HEK293T (cell line): Measurements from ENCODE around the gene PLK5.

Source experiments
- CTCF ChIA-PET: fragments of 350-600 bp; formaldehyde crosslinking; extraction: SDS; loops from one replicate; lab custom pipeline; 2021; ENCODE audit warnings: antibody characterized with exemption, inconsistent platforms; lab: Yijun Ruan, JAX
- POLR2A ChIA-PET: fragments of 350-600 bp; formaldehyde crosslinking; extraction: SDS; loops from one replicate; lab custom pipeline; 2020; ENCODE audit warnings: antibody characterized with exemption, inconsistent platforms; lab: Yijun Ruan, JAX
- DNase-seq: peaks from one replicate; pipeline ENCODE4 v3.0.0; 2012; ENCODE audit warnings: mixed read lengths; ENCODE audit errors: extremely low spot score
- ARNT ChIP-seq: fragments of 450-650 bp; IDR thresholded peaks from 2 replicates; pipeline ENCODE4 v1.6.1; 2017; ENCODE audit warnings: mild to moderate bottlenecking
- BHLHE40 ChIP-seq: fragments of 450-650 bp; IDR thresholded peaks from 2 replicates; pipeline ENCODE4 v1.6.1; 2016; ENCODE audit warnings: mild to moderate bottlenecking, moderate library complexity, borderline replicate concordance
- CTBP1 ChIP-seq: fragments of 450-650 bp; IDR thresholded peaks from 2 replicates; pipeline ENCODE4 v1.6.1; 2016; ENCODE audit warnings: borderline replicate concordance
- ELF4 ChIP-seq: fragments of 450-650 bp; IDR thresholded peaks from 2 replicates; pipeline ENCODE4 v1.6.1; 2017; ENCODE audit warnings: antibody characterized with exemption
- FOXA1 ChIP-seq: fragments of 450-650 bp; IDR thresholded peaks from 2 replicates; pipeline ENCODE4 v1.6.1; 2016; ENCODE audit warnings: mild to moderate bottlenecking
- FOXK2 ChIP-seq: fragments of 450-650 bp; IDR thresholded peaks from 2 replicates; pipeline ENCODE4 v1.6.1; 2016; ENCODE audit warnings: mild to moderate bottlenecking
- FOXM1 ChIP-seq: fragments of 450-650 bp; IDR thresholded peaks from 2 replicates; pipeline ENCODE4 v1.6.1; 2017; ENCODE audit warnings: mild to moderate bottlenecking, borderline replicate concordance
- HDGF ChIP-seq: fragments of 450-650 bp; IDR thresholded peaks from 2 replicates; pipeline ENCODE4 v1.6.1; 2017; ENCODE audit warnings: antibody characterized with exemption, borderline replicate concordance
- L3MBTL2 ChIP-seq: fragments of 450-650 bp; conservative IDR thresholded peaks from 2 replicates; pipeline ENCODE4 v1.6.1; 2016; ENCODE audit warnings: mild to moderate bottlenecking
- LEF1 ChIP-seq: fragments of 450-650 bp; IDR thresholded peaks from 2 replicates; pipeline ENCODE4 v1.6.1; 2017; ENCODE audit warnings: mild to moderate bottlenecking, borderline replicate concordance
- NFRKB ChIP-seq: fragments of 450-650 bp; IDR thresholded peaks from 2 replicates; pipeline ENCODE4 v1.6.1; 2016; ENCODE audit warnings: mild to moderate bottlenecking, moderate library complexity
- PKNOX1 ChIP-seq: fragments of 450-650 bp; IDR thresholded peaks from 2 replicates; pipeline ENCODE4 v1.6.1; 2016
- SP1 ChIP-seq: fragments of 450-650 bp; IDR thresholded peaks from 2 replicates; pipeline ENCODE4 v1.6.1; 2017
- SUZ12 ChIP-seq: fragments of 450-650 bp; IDR thresholded peaks from 2 replicates; pipeline ENCODE4 v1.6.1; 2016; ENCODE audit warnings: mild to moderate bottlenecking
- TARDBP ChIP-seq: fragments of 450-650 bp; IDR thresholded peaks from 2 replicates; pipeline ENCODE4 v1.6.1; 2016
- ZNF384 ChIP-seq: fragments of 450-650 bp; IDR thresholded peaks from 2 replicates; pipeline ENCODE4 v1.6.1; 2016

The PLK5 gene

GRCh38 chr19:1510442-1510806 is 13.5 kb upstream of the PLK5 start:
- no peak for TF ChIP-seq L3MBTL2
- no peak for TF ChIP-seq FOXK2
- TF ChIP-seq FOXM1: no peak
- no peak for TF ChIP-seq PKNOX1
- TF ChIP-seq ELF4: no peak
- no peak for TF ChIP-seq BHLHE40
- TF ChIP-seq CTBP1: no peak
- no peak for TF ChIP-seq SP1
- TF ChIP-seq SUZ12: no peak
- no peak for TF ChIP-seq ARNT
- no peak for TF ChIP-seq FOXA1
- no peak for TF ChIP-seq ZNF384
- no peak for TF ChIP-seq HDGF
- no peak for TF ChIP-seq LEF1
- no peak for TF ChIP-seq NFRKB
- TF ChIP-seq TARDBP: no peak
- no peak for DNase-seq
- CTCF ChIA-PET: no interaction called here
- POLR2A ChIA-PET: no interaction called here

GRCh38 chr19:1510807-1511206 is 13.1 kb upstream of the PLK5 start:
- no peak for DNase-seq
- CTCF ChIA-PET: no interaction called here
- POLR2A ChIA-PET: no interaction called here
- TF ChIP-seq LEF1 (no peak), FOXM1 (no peak), ARNT (no peak), L3MBTL2 (no peak), PKNOX1 (no peak), SP1 (no peak)

GRCh38 chr19:1511318-1512317 is 12.3 kb upstream of the PLK5 start:
- CTCF ChIA-PET: no interaction called here
- TF ChIP-seq ARNT (no peak), ZNF384 (no peak), CTBP1 (no peak), L3MBTL2 (no peak), TARDBP (no peak), ELF4 (no peak), PKNOX1 (no peak), LEF1 (no peak), FOXA1 (no peak), HDGF (no peak), SP1 (no peak), FOXK2 (no peak)
- POLR2A ChIA-PET: no interaction called here
- DNase-seq: no peak

GRCh38 chr19:1512671-1513498 is 11.0 kb upstream of the PLK5 start, which contains the start of gene ADAMTSL5:
TSS of gene ADAMTSL5 (minus strand) at chr19:1513019. CDS start at chr19:1510943, 2,076 bp downstream.
- ChIA-PET POLR2A (no interaction called here), CTCF (no interaction called here)
- peak; percentile 57 for DNase-seq
- 0 out of 2 replicates have a peak, but pooled peaks have one; percentile 20 for TF ChIP-seq FOXM1
- no peak for TF ChIP-seq PKNOX1

- CTCF ChIA-PET: no interaction called here
- peak; percentile 83 for DNase-seq
- POLR2A ChIA-PET: no interaction called here
- TF ChIP-seq BHLHE40 (no peak), ARNT (0 out of 2 replicates have a peak, but pooled peaks have one; percentile 18), SP1 (no peak)
Measured at GRCh38 chr19:1513499-1514294, 10.2 kb upstream of the PLK5 start.
